ENCODE results near the gene BIRC6. TPM values are rescaled to one million over a fixed set of nuclear protein-coding genes. Genes with fewer than 3 reads are reported as not detected.
"Not testable (repeated sequence)": the region's sequence is repeated elsewhere in the genome, so short reads cannot be mapped to it uniquely, and the experiment has no call there.

Gene BIRC6
- total RNA-seq, 2 experiments from 2014 or later, result 59.7 to 60.9 TPM

DNA sequence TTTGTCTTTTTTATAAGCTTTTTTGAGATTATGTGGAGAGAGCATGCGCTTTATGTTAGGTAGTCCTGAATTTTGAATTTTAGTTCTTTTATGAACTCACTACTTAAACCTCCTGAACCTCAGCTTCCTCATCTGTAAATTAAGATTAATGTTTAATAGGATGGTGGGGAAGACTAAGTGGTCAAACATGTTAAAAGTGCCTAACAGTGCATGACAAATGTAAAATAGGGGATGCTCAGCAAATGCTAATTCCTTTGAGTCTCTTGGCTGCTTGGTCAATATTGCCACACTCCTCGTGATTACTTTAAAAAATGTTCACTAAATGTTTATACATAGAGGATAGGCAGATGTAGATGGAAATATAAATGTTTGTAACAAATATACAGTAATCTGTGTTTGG lies 6.8 kb downstream of the BIRC6 start:
- no peak overlapping the region for H3K4me3 Mint-ChIP-seq
- peaks cover 62% of the 10 kb centered on the region for H3K4me1 Mint-ChIP-seq
- no peaks in the 10 kb centered on the region for H3K27me3 Mint-ChIP-seq
- peaks cover 59% of the 10 kb centered on the region for H3K36me3 Mint-ChIP-seq
- no peak overlapping the region for H3K27ac Mint-ChIP-seq
- no peak for DNase-seq
- H3K9me3 Mint-ChIP-seq, result peaks cover 3% of the 10 kb centered on the region

DNA sequence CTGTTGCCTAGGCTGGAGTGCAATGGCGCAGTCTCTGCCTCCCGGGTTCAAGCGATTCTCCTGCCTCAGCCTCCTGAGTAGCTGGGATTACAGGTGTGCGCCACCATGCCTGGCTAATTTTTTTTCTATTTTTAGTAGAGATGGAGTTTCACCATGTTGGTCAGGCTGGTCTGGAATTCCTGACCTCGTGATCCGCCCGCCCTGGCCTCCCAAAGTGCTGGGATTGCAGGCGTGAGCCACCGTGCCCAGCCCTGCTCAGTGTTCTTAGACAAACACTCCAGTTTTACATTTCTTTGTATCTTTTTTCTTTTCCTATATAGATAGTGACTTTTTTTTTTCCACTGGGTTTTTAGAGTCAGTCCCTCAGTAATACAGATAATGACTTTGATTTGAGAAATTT lies 7.5 kb downstream of the BIRC6 start:
- not testable (repeated sequence) for H3K9me3 Mint-ChIP-seq, DNase-seq, H3K4me3 Mint-ChIP-seq, H3K27me3 Mint-ChIP-seq
- Mint-ChIP-seq H3K36me3 (peaks cover 54% of the 10 kb centered on the region), H3K27ac (peak overlapping the region; percentile 28), H3K4me1 (peaks cover 61% of the 10 kb centered on the region)

DNA sequence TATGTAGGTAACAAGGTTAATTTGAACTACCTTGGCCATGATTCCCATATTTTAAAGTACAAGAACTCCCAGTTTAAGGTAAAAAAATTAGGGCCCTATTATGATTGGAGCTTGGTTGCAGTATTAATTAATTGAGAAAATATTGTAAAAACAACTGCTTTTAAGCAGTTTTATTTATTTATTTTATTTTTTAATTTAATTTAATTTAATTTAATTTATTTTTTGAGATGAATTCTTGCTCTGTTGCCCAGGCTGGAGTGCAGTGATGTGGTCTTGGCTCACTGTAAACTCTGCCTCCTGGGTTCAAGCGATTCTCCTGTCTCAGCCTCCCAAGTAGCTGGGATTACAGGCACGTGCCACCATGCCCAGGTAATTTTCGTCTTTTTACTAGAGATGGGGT lies 8.9 kb downstream of the BIRC6 start:
- not testable (repeated sequence) for H3K9me3 Mint-ChIP-seq, H3K4me3 Mint-ChIP-seq, H3K27me3 Mint-ChIP-seq, H3K27ac Mint-ChIP-seq, DNase-seq
- Mint-ChIP-seq H3K36me3 (peaks cover 46% of the 10 kb centered on the region), H3K4me1 (peaks cover 53% of the 10 kb centered on the region)

DNA sequence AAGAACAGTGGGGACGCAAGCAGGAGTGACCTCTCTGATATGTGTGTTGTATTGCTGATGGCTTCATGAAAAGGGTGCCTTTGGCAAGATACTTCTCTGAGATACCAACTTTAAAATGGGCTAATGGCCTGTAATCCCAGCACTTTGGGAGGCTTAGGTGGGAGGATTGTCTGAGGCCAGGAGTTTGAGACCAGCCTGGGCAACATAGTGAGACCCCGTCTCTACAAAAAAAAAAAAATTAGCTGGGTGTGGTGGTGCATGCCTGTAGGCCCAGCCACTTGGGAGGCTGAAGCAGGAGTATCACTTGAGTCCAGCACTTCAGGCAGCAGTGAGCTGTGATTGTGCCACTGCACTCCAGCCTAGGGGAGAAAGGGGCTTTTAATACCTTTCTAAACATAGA lies 9.8 kb downstream of the BIRC6 start:
- DNase-seq, result no peak
- Mint-ChIP-seq H3K36me3 (peaks cover 42% of the 10 kb centered on the region), H3K4me3 (no peak overlapping the region), H3K27ac (no peak overlapping the region), H3K9me3 (peaks cover 2% of the 10 kb centered on the region), H3K27me3 (no peaks in the 10 kb centered on the region), H3K4me1 (peaks cover 49% of the 10 kb centered on the region)

GRCh38 chr2:32369222-32369621 lies 12.4 kb downstream of the BIRC6 start:
- Mint-ChIP-seq H3K9me3 (no peaks in the 10 kb centered on the region), H3K27me3 (no peaks in the 10 kb centered on the region), H3K36me3 (peaks cover 38% of the 10 kb centered on the region), H3K4me1 (peaks cover 47% of the 10 kb centered on the region), H3K4me3 (no peak overlapping the region), H3K27ac (no peak overlapping the region)
- DNase-seq, result no peak

GRCh38 chr2:32370942-32371341 lies 14.1 kb downstream of the BIRC6 start:
- not testable (repeated sequence) for H3K27me3 Mint-ChIP-seq, H3K4me3 Mint-ChIP-seq, H3K27ac Mint-ChIP-seq, H3K9me3 Mint-ChIP-seq, DNase-seq
- Mint-ChIP-seq H3K36me3 (peaks cover 31% of the 10 kb centered on the region), H3K4me1 (peaks cover 47% of the 10 kb centered on the region)

DNA sequence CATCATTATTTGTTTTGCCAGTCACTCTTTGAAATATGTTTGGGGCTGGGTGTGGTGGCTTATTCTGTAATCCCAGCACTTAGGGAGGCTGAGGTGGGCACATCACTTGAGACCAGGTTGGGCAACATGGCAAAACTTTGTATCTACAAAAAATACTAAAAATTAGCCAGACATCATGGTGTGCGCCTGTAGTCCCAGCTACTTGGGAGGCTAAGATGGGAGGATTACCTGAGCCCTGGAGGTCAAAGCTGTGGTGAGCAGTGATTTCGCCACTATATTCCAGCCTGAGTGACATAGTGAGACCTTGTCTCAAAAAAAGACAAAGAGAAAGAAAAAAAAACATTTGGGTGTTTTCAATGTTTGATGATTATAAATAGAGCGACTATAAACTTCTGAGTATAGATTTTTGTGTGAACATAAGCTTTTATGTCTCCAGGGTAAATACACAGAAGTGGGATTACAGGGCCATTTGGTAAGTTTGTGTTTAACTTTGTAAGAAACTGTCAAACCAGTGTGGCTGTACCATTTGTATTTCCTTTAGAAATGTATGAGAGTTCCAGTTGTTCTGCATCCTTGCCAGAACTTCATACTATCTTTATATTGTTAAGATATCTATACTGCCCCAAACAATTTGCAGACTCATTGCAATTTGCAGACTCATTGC lies 15.8 kb downstream of the BIRC6 start:
- no peak overlapping the region for H3K4me3 Mint-ChIP-seq
- H3K27me3 Mint-ChIP-seq, result no peaks in the 10 kb centered on the region
- no peak for DNase-seq
- H3K36me3 Mint-ChIP-seq, result peaks cover 20% of the 10 kb centered on the region
- no peak overlapping the region for H3K27ac Mint-ChIP-seq
- H3K4me1 Mint-ChIP-seq, result peaks cover 47% of the 10 kb centered on the region
- peaks cover 2% of the 10 kb centered on the region for H3K9me3 Mint-ChIP-seq

DNA sequence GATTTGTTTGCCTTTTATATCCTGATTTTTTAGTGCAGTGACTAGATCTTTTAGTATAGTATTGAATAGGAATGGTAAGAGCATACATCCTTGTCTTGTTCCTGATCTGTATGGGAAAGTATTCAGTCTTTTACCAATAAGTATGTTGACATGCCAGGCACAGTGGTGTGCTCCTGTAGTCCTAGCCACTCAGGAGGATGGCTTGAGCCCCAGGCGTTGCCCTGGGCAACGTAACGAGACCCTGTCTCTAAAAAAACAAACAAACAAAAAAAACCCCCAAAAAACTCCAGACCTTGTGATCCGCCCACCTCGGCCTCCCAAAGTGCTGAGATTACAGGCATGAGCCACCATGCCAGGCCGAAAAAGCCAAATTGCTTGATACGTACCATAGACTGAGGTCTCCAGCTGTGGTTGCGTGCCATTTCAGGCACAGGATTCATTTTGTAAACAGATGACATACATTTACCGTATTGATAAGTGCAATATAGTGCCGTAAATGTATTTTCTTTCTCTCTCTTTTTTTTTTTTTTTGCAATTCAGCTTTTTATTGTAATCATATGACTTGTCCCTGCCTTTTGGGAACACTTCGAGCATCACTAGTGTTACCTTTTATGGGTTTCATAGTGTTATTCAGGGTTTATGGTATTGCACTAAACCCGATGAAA lies 18.5 kb downstream of the BIRC6 start:
- Mint-ChIP-seq H3K4me1 (peaks cover 41% of the 10 kb centered on the region), H3K27me3 (no peaks in the 10 kb centered on the region), H3K9me3 (peaks cover 2% of the 10 kb centered on the region), H3K4me3 (no peak overlapping the region), H3K27ac (no peak overlapping the region), H3K36me3 (peaks cover 20% of the 10 kb centered on the region)
- no peak for DNase-seq

DNA sequence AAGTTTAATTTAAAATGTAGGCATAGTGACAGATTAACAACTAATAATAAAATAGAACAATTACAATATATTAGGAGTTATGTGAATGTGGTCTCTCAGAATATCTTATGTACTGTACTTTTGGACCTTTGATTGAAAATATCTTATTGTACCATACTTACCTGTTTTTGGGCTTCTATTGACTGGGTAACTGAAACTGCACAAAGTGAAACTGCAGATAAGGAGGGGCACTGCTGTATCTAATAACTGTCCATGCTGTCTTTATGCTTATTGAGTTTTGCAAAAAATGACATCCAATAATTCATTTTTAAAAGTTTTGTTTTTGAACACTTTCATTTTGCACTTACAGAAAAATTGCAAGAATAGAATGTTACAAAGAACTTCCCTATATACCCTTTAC lies 19.9 kb downstream of the BIRC6 start:
- Mint-ChIP-seq H3K27me3 (no peaks in the 10 kb centered on the region), H3K9me3 (peaks cover 2% of the 10 kb centered on the region), H3K4me1 (peaks cover 37% of the 10 kb centered on the region), H3K36me3 (peaks cover 23% of the 10 kb centered on the region), H3K27ac (no peak overlapping the region), H3K4me3 (no peak overlapping the region)
- no peak for DNase-seq

GRCh38 chr2:32377928-32378327 lies 21.1 kb downstream of the BIRC6 start:
- Mint-ChIP-seq H3K27me3 (no peaks in the 10 kb centered on the region), H3K36me3 (peaks cover 23% of the 10 kb centered on the region), H3K4me3 (no peak overlapping the region), H3K9me3 (peaks cover 2% of the 10 kb centered on the region), H3K27ac (no peak overlapping the region), H3K4me1 (peaks cover 37% of the 10 kb centered on the region)
- no peak for DNase-seq

DNA sequence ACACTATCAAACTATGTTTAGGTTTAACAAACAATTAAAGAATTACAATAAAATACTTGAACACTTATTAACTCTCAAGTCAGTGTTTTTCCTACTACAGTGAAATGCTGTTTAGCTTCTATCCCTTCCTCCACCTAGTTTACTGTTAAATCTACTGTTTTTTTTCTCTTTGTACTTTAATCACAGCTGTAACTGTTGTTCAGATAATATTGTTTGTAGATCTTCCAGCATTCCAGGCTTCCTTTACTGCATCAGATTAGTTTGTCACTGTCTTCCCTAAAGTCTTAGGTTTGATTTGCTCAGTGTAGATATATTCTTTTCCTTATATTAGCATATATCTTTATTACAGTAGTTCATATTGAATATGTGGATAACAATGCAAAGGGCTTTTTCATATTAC lies 22.5 kb downstream of the BIRC6 start:
- Mint-ChIP-seq H3K9me3 (peaks cover 2% of the 10 kb centered on the region), H3K36me3 (peaks cover 19% of the 10 kb centered on the region), H3K4me3 (no peak overlapping the region), H3K27me3 (no peaks in the 10 kb centered on the region), H3K27ac (no peak overlapping the region), H3K4me1 (peaks cover 28% of the 10 kb centered on the region)
- DNase-seq, result no peak

DNA sequence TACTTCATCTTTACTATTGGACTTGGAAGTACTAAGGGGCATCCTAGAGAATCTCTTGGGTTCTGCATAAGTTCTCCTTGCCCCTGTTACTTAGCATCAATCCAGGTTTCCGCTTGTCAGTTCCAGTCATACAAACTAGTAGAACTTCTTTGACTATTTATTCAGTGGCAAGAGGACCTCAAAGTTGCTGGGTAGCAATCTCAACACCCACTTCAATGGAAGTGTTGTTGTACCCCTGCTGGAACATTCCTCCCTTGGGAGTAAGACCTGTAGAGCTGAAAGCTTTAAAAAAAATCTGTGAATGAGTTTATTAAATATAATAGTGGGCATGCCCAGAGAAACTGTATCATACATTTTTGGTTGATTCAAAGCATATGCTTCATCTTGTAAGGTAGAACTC lies 27.0 kb downstream of the BIRC6 start:
- DNase-seq, result no peak
- Mint-ChIP-seq H3K4me1 (peaks cover 9% of the 10 kb centered on the region), H3K36me3 (peaks cover 19% of the 10 kb centered on the region), H3K27me3 (no peaks in the 10 kb centered on the region), H3K27ac (no peak overlapping the region), H3K9me3 (no peaks in the 10 kb centered on the region), H3K4me3 (no peak overlapping the region)

DNA sequence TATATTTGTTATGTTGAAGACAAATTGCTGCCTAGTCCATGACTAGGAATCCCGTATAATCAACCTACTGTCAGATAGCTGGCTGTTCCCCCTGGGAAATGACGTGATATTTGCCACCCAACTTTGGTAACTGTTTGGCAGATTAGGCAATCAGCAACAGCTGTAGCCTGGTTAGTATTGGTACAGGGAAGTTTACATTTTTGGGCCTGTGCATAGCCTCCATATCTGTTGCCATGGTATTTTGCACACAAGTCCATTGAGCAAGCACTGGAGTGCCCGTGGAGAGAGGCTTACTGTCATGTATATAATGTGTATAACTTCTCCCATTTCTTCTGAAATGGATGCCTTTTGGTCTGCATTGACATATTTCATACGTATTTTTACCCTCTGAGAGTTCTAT lies 27.7 kb downstream of the BIRC6 start:
- no peaks in the 10 kb centered on the region for H3K9me3 Mint-ChIP-seq
- peaks cover 7% of the 10 kb centered on the region for H3K4me1 Mint-ChIP-seq
- no peak overlapping the region for H3K4me3 Mint-ChIP-seq
- no peak overlapping the region for H3K27ac Mint-ChIP-seq
- DNase-seq, result no peak
- peaks cover 19% of the 10 kb centered on the region for H3K36me3 Mint-ChIP-seq
- no peaks in the 10 kb centered on the region for H3K27me3 Mint-ChIP-seq

GRCh38 chr2:32386739-32387138 lies 29.9 kb downstream of the BIRC6 start:
- no peak overlapping the region for H3K27ac Mint-ChIP-seq
- H3K27me3 Mint-ChIP-seq, result no peaks in the 10 kb centered on the region
- H3K4me3 Mint-ChIP-seq, result no peak overlapping the region
- no peaks in the 10 kb centered on the region for H3K9me3 Mint-ChIP-seq
- peaks cover 15% of the 10 kb centered on the region for H3K36me3 Mint-ChIP-seq
- H3K4me1 Mint-ChIP-seq, result peaks cover 10% of the 10 kb centered on the region
- no peak for DNase-seq

DNA sequence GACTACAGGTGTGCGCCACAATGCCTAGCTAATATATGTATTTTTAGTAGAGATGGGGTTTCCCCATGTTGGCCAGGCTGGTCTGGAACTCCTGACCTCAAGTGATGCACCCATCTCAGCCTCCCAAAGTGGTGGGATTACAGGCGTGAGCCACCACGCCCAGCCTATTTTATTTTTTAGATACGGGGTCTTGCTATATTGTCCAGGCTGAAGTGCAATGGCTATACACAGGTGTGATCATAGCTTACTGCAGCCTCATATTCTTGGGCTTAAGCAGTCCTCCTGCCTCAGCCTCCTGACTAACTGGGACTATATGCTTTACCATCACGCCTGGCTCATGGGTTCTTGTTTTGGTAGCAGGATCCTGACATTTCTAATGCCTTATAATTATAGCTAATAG lies 42.4 kb downstream of the BIRC6 start:
- Mint-ChIP-seq H3K36me3 (peaks cover 12% of the 10 kb centered on the region), H3K4me1 (peaks cover 14% of the 10 kb centered on the region), H3K27me3 (no peaks in the 10 kb centered on the region), H3K27ac (no peak overlapping the region), H3K9me3 (no peaks in the 10 kb centered on the region), H3K4me3 (no peak overlapping the region)
- no peak for DNase-seq

- Mint-ChIP-seq H3K27ac (peak overlapping the region; percentile 9), H3K27me3 (no peaks in the 10 kb centered on the region), H3K4me1 (peaks cover 14% of the 10 kb centered on the region), H3K9me3 (no peaks in the 10 kb centered on the region), H3K36me3 (peaks cover 11% of the 10 kb centered on the region), H3K4me3 (no peak overlapping the region)
- no peak for DNase-seq
Measured at GRCh38 chr2:32402091-32402490, 45.3 kb downstream of the BIRC6 start.

Data from activated naive CD8-positive, alpha-beta T cell treated with anti-CD3 and anti-CD28 coated beads for 36 hours (primary cell).